ENCODE measurements around the gene WHAMM. TPM values are rescaled to one million over a fixed set of nuclear protein-coding genes. Genes with fewer than 3 reads are reported as not detected.

WHAMM gene
- total RNA-seq, 1 donor from 2014 or later: 9.6 TPM

GRCh38 chr15:82851981-82852511 is 42.6 kb downstream of the WHAMM start:
- DNase-seq (ENCODE audit: extremely low spot score, unreplicated experiment): peak; percentile 70
- no peak overlapping the region for H3K4me3 Mint-ChIP-seq (ENCODE audit: unreplicated experiment)
- H3K27me3 Mint-ChIP-seq (ENCODE audit: unreplicated experiment): no peaks in the 10 kb centered on the region
- H3K27ac Mint-ChIP-seq (ENCODE audit: unreplicated experiment): no peak overlapping the region
- peaks cover 8% of the 10 kb centered on the region for H3K4me1 Mint-ChIP-seq (ENCODE audit: unreplicated experiment)
- TF ChIP-seq, protein P1, sequence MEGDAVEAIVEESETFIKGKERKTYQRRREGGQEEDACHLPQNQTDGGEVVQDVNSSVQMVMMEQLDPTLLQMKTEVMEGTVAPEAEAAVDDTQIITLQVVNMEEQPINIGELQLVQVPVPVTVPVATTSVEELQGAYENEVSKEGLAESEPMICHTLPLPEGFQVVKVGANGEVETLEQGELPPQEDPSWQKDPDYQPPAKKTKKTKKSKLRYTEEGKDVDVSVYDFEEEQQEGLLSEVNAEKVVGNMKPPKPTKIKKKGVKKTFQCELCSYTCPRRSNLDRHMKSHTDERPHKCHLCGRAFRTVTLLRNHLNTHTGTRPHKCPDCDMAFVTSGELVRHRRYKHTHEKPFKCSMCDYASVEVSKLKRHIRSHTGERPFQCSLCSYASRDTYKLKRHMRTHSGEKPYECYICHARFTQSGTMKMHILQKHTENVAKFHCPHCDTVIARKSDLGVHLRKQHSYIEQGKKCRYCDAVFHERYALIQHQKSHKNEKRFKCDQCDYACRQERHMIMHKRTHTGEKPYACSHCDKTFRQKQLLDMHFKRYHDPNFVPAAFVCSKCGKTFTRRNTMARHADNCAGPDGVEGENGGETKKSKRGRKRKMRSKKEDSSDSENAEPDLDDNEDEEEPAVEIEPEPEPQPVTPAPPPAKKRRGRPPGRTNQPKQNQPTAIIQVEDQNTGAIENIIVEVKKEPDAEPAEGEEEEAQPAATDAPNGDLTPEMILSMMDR (IDR thresholded peaks at IDR 0.05): no peak
- no peaks in the 10 kb centered on the region for H3K9me3 Mint-ChIP-seq (ENCODE audit: unreplicated experiment)
- H3K36me3 Mint-ChIP-seq (ENCODE audit: unreplicated experiment): no peaks in the 10 kb centered on the region

GRCh38 chr15:82852941-82853561 is 43.6 kb downstream of the WHAMM start:
- Mint-ChIP-seq H3K27me3 (ENCODE audit: unreplicated experiment) (no peaks in the 10 kb centered on the region), H3K36me3 (ENCODE audit: unreplicated experiment) (no peaks in the 10 kb centered on the region), H3K27ac (ENCODE audit: unreplicated experiment) (no peak overlapping the region), H3K4me1 (ENCODE audit: unreplicated experiment) (peaks cover 8% of the 10 kb centered on the region), H3K9me3 (ENCODE audit: unreplicated experiment) (no peaks in the 10 kb centered on the region), H3K4me3 (ENCODE audit: unreplicated experiment) (no peak overlapping the region)
- TF ChIP-seq, protein P1 (IDR thresholded peaks at IDR 0.05): no peak
- DNase-seq (ENCODE audit: extremely low spot score, unreplicated experiment): peak; percentile 74

DNA sequence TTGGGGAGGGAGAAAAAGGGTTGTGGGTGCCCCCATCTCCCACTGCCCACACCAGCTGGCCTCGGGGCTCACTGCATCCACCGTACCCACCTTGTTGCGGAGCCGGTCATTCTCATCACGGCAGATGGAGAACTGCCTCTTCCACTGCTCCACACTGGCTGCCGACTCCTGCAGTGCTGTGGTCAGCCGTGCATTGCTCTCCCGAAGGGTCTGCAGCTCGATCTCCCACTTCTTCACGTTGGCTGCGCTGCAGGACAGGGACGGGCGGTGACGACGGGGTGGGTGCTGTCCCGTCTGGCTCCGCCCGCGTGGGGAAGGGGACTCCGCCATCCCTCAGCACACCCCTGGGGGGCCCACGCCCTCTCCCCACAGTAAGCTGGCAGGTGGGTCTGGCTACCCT is 45.1 kb downstream of the WHAMM start:
- H3K4me1 Mint-ChIP-seq (ENCODE audit: unreplicated experiment): peaks cover 8% of the 10 kb centered on the region
- H3K9me3 Mint-ChIP-seq (ENCODE audit: unreplicated experiment): no peaks in the 10 kb centered on the region
- no peaks in the 10 kb centered on the region for H3K36me3 Mint-ChIP-seq (ENCODE audit: unreplicated experiment)

GRCh38 chr15:82855286-82856100 is 46.1 kb downstream of the WHAMM start:
- H3K4me3 Mint-ChIP-seq (ENCODE audit: unreplicated experiment): no peak overlapping the region
- H3K27ac Mint-ChIP-seq (ENCODE audit: unreplicated experiment): no peak overlapping the region
- peaks cover under 1% of the 10 kb centered on the region for H3K4me1 Mint-ChIP-seq (ENCODE audit: unreplicated experiment)
- H3K27me3 Mint-ChIP-seq (ENCODE audit: unreplicated experiment): no peaks in the 10 kb centered on the region
- TF ChIP-seq, protein P1 (IDR thresholded peaks at IDR 0.05): no peak
- DNase-seq (ENCODE audit: extremely low spot score, unreplicated experiment): peak; percentile 65
- H3K36me3 Mint-ChIP-seq (ENCODE audit: unreplicated experiment): no peaks in the 10 kb centered on the region
- no peaks in the 10 kb centered on the region for H3K9me3 Mint-ChIP-seq (ENCODE audit: unreplicated experiment)

More for the DNA sequence above, 45.1 kb downstream of the WHAMM start:
- no peak overlapping the region for H3K27ac Mint-ChIP-seq (ENCODE audit: unreplicated experiment)
- TF ChIP-seq, protein P1 (IDR thresholded peaks at IDR 0.05): no peak
- DNase-seq (ENCODE audit: extremely low spot score, unreplicated experiment): peak; percentile 75
- H3K27me3 Mint-ChIP-seq (ENCODE audit: unreplicated experiment): no peaks in the 10 kb centered on the region
- no peak overlapping the region for H3K4me3 Mint-ChIP-seq (ENCODE audit: unreplicated experiment)

Measured in osteocyte (in vitro differentiated cells).